Kidney glomerular epithelial cell (primary cell): ENCODE results near the gene DNAJB13.

ENCODE experiments used
- DNase-seq: peaks from one replicate; lab custom pipeline; 2025; lab: John Stamatoyannopoulos, UW

Gene DNAJB13

GRCh38 chr11:74015919-74016684 is 65.3 kb downstream of the DNAJB13 start:
- DNase-seq = no peak

DNA sequence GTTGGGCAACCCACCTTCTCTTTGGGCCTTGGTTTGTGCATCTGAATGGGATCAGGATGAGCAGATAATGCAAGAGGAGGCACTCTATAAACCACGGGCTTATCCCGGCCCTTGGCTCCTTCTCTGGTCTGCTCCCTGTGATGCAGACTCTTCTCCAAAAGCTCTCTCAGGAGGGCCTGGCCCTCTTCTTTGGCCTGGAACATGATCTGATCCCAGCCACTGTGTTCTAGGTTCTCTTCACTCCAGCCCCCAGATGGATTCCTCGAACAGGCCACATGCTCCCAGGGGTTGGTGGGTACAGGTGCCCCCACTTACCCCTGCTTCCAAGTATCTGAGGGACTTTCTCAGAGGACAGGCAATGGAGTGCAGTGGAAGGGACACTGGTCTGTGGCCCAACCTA is 66.8 kb downstream of the DNAJB13 start:
- no peak for DNase-seq

DNA sequence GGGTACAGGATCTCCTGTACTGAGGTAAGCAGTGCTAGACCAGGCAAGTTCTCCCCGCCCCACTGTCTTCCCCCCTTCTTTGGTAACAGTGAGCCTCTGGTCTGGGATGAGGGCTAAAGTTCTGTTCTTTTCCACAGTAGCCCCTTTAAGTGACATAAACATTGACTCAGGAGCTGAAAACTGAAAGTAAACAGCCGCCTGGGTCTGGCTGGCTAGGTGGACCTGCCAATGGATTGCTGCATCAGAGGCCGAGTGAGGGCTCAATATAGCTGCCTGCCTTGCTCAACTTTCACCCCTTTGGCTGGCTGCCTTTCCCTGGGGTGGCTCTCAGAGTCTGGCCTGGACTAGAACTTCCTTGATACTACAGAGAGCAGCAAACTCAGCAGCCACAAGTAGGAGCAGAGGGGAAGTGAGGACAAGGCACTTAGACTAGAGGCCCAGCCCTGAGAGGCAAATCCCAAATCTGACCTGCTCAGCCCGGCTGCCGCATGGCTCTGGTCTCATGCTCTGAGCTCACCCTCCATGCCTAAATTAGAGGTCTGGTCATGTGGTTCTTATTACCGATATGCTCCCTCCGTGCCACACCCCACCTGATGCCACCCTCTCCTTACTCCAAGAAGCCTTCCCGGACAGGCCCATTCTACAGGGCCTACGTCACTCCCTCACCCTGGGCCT is 67.6 kb downstream of the DNAJB13 start:
- DNase-seq = no peak

- DNase-seq = no peak
These were observed 68.4 kb downstream of the DNAJB13 start for GRCh38 chr11:74019104-74019738.

DNA sequence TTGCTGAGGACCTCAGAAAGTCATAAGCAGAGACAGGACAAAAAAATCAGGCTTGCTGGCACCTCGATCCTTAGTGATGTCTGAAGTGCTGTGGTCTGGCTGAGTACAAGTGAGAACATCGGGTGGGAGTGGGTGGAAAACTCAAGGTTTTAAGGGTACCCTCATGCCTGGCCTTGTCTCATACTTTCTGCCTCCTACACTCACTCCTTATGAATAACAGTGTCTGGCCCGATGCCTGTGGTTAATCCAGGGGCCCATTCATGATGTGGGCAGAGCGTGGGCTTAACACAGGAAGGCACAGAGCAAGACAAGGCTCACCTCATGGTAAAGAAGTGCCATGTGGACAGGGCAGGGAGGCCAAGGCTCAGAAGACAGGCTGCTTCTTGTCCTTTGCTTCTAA is 69.0 kb downstream of the DNAJB13 start:
- no peak for DNase-seq
